ENCODE results near the gene CBLB. TPM values are rescaled to one million over a fixed set of nuclear protein-coding genes. Genes with fewer than 3 reads are reported as not detected.

The CBLB gene
- total RNA-seq, 1 donor from 2014 or later: 146 TPM

DNA sequence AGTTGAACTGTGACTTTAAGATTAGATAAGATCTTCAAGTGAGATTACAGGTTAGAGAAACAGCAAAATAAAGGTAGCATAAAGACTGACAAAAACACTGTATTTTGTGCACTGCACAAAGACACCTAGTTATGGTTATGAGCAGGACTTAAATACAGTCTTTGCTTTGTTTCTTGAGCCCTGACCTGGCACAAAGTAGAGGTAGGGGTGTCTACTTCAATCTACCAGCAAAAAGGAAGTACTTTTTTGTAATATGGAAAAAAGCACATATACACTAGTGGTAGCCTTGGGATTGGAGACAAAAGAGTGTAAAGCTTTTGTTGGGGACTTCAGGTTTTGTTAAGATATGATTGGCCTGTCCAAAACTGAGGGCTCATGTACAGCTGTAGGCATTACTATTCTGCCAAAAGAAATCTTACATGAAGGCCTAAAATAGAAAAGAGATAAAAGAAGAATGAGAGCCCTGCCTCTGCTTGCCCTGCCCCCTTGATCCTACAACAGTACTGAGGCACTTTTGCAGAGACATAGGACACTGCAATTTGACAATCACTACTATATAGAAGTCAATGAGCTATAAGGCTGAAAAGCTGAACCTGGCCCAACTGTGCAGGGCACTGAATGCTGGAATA, 194.3 kb downstream of the CBLB start:
- H3K36me3 Mint-ChIP-seq (ENCODE audit: low read depth): peaks cover 73% of the 10 kb centered on the region
- H3K4me1 Mint-ChIP-seq (ENCODE audit: low read depth): peaks cover 20% of the 10 kb centered on the region
- H3K27me3 Mint-ChIP-seq (ENCODE audit: low read depth): no peaks in the 10 kb centered on the region
- intact Hi-C loops (cut with micrococcal nuclease): loop anchor here (5.0 kb wide), 3 partner anchors 338 to 933 kb away; no protein-coding TSS in a partner anchor
- H3K27ac Mint-ChIP-seq: no peak overlapping the region
- no peak overlapping the region for H3K4me3 Mint-ChIP-seq (ENCODE audit: low read depth)
- H3K9me3 Mint-ChIP-seq: peaks cover 8% of the 10 kb centered on the region
- DNase-seq (ENCODE audit: low spot score): no peak

DNA sequence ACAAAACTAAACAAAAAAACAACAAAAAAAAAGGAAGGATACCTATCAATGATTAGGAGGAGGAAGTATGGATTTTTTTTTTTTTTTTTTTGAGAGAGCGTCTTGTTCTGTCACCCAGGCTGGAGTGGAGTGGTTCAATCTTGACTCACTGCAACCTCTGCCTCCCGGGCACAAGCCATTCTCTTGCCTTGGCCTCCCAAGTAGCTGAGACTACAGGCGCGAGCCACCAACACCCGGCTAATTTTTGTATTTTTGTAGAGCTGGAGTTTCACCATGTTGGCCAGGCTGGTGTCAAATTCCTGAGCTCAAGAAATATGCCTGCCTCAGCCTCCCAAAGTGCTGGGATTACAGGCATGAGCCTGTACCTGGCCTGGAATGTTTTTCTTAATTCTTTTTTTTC, 195.8 kb downstream of the CBLB start:
- H3K9me3 Mint-ChIP-seq: peaks cover 8% of the 10 kb centered on the region
- H3K27ac Mint-ChIP-seq: no peak overlapping the region
- DNase-seq (ENCODE audit: low spot score): no peak
- H3K27me3 Mint-ChIP-seq (ENCODE audit: low read depth): no peaks in the 10 kb centered on the region
- H3K4me3 Mint-ChIP-seq (ENCODE audit: low read depth): no peak overlapping the region
- intact Hi-C loops (cut with micrococcal nuclease): no loop called here
- H3K36me3 Mint-ChIP-seq (ENCODE audit: low read depth): peaks cover 75% of the 10 kb centered on the region
- H3K4me1 Mint-ChIP-seq (ENCODE audit: low read depth): peaks cover 16% of the 10 kb centered on the region

DNA sequence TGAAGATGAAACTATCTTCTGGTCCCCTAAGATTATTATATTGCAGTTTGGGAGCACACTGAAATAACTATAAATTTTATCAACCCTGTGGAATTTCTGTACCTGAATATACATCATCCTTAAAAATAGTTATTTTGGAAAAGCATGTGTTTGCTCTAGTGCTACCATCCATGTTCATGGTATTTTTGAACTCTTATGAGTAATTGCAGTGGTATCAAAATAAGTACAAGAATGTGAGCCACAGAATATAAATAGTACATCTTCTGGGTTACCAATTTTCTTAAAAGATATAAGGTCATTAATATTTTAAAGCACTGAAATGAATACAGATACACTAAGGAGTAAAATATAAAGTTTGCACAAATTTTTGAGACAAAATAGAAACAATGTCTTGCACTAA, 206.5 kb downstream of the CBLB start:
- Mint-ChIP-seq H3K27ac (no peak overlapping the region), H3K36me3 (ENCODE audit: low read depth) (peaks cover 70% of the 10 kb centered on the region), H3K4me3 (ENCODE audit: low read depth) (no peak overlapping the region), H3K9me3 (no peaks in the 10 kb centered on the region), H3K27me3 (ENCODE audit: low read depth) (no peaks in the 10 kb centered on the region), H3K4me1 (ENCODE audit: low read depth) (no peaks in the 10 kb centered on the region)
- intact Hi-C loops (cut with micrococcal nuclease): no loop called here
- DNase-seq (ENCODE audit: low spot score): no peak

DNA sequence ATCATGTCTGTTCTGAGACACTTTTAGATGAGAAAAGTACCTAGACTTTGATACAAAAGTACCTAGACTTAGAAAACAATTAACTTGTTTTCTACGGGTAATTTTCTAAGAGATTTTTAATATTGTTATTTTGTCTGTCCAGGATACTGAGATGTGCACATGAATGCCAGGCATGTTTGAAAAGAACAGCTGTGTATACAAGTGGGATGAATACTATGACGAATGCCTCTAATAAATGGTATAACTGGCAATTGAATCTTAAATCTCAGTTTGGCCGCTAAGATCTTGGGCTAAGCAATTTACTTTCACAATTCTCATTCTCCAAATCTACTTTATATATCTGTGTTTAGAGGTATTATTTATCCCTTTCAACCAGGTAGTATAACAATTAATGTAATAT, 207.4 kb downstream of the CBLB start:
- no peak overlapping the region for H3K27ac Mint-ChIP-seq

DNA sequence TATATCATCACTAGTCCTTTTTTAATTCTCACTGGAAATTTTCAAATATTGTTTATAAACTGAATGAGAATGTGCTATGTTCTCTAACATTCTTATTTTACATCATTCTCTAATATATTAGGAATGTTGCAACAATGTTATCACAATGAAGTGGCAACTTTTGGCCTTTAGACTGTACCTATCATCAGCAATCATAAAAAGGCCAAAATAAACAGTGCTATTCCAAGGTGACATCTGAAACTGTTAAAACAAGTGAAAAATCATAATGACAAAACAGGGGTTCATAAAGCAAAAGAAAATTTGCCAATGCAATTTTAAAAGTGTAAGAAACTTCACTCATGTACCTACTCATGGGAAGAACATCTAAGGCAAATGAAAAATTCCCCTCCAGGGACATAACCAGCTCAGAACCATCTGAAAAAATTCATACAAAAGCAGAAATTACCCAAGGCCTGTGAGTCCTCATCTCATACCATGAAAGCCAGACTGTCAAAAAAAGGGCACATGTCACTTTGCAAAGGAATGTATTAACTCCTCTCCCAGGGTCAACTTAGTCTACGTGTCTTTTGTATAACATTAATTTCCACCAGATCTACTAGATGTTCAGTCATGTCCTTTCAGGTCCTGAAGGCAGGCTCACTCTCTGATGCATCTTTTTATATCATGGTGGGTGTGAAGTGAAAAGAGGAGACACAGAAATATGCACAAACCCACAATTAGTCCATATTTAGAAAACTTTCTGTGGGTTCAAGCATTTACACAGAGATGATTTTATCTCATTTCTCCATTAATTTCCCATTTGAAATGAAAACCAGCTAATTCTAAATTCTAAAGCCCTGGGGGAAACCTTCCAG, 211.9 kb downstream of the CBLB start:
- no peak overlapping the region for H3K4me3 Mint-ChIP-seq (ENCODE audit: low read depth)
- intact Hi-C loops (cut with micrococcal nuclease): no loop called here

More for the DNA sequence above, 207.4 kb downstream of the CBLB start:
- intact Hi-C loops (cut with micrococcal nuclease): no loop called here
- peaks cover 70% of the 10 kb centered on the region for H3K36me3 Mint-ChIP-seq (ENCODE audit: low read depth)
- H3K4me1 Mint-ChIP-seq (ENCODE audit: low read depth): no peaks in the 10 kb centered on the region
- DNase-seq (ENCODE audit: low spot score): no peak
- no peaks in the 10 kb centered on the region for H3K9me3 Mint-ChIP-seq
- H3K27me3 Mint-ChIP-seq (ENCODE audit: low read depth): no peaks in the 10 kb centered on the region
- H3K4me3 Mint-ChIP-seq (ENCODE audit: low read depth): no peak overlapping the region

DNA sequence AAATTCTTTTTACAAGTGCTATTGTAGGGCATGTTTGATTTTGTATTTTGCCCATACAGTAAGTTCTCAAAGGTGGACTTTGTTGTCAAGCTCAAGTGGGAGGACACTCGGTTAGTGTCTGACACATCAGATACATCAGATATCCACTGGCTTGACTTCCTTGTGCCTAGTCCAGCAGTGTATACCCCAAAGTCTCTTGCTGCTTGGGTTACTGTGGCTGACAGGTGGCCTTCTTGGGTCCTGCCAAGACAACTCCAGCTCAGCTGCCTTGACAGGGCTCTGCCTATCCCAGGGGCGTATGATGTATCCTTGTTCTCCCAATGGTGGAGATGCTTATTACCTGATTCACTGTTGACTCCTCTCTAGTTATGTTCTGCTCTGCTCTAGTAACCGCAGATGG, 214.9 kb downstream of the CBLB start:
- Mint-ChIP-seq H3K36me3 (ENCODE audit: low read depth) (peaks cover 22% of the 10 kb centered on the region), H3K4me1 (ENCODE audit: low read depth) (no peaks in the 10 kb centered on the region), H3K27me3 (ENCODE audit: low read depth) (peaks cover 4% of the 10 kb centered on the region), H3K27ac (no peak overlapping the region), H3K9me3 (no peaks in the 10 kb centered on the region), H3K4me3 (ENCODE audit: low read depth) (no peak overlapping the region)
- no peak for DNase-seq (ENCODE audit: low spot score)
- intact Hi-C loops (cut with micrococcal nuclease): no loop called here

More for the DNA sequence above, 211.9 kb downstream of the CBLB start:
- Mint-ChIP-seq H3K36me3 (ENCODE audit: low read depth) (peaks cover 48% of the 10 kb centered on the region), H3K27me3 (ENCODE audit: low read depth) (no peaks in the 10 kb centered on the region), H3K9me3 (no peaks in the 10 kb centered on the region), H3K27ac (no peak overlapping the region), H3K4me1 (ENCODE audit: low read depth) (no peaks in the 10 kb centered on the region)
- no peak for DNase-seq (ENCODE audit: low spot score)

DNA sequence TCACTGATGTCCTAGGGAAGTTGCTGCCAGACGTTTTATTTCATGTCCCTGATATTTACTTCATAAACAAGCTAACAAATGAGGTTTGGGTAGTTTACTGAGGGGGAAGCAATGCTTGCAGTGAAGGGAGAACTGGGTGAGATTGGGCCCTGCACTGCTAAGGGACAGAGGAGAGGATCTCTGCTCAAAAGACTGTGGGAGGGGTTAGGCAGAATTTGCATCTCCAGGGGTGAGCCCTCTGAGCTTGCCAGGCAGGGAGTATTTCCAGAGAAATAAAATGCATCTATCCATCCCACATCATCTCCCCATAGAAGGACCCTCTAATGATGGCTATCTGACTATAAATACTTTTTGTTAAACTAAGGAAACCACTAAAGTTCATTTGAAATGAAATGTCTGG, 215.6 kb downstream of the CBLB start:
- H3K27me3 Mint-ChIP-seq (ENCODE audit: low read depth): peaks cover 5% of the 10 kb centered on the region

DNA sequence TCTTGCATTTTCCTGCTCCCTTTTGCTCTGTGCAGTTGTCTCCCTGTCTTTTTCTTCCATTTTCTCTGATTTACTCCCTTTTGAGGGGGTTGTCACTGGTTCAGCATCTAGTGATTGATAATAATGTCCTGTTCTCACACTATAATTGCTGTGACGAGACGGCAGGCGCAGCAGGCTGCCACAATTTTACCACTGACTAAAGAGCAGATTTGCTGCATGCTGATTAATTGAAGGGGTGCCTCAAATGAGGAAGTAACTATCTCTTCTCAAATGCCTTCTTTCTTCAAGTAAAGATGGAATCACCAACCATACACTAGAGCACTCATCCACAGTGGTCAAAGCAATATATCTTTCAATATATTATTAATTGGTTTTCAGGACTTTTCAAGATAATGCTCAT, 219.3 kb downstream of the CBLB start:
- Mint-ChIP-seq H3K4me3 (ENCODE audit: low read depth) (no peak overlapping the region), H3K36me3 (ENCODE audit: low read depth) (no peaks in the 10 kb centered on the region), H3K27me3 (ENCODE audit: low read depth) (peaks cover 7% of the 10 kb centered on the region), H3K27ac (no peak overlapping the region), H3K9me3 (no peaks in the 10 kb centered on the region), H3K4me1 (ENCODE audit: low read depth) (peaks cover 2% of the 10 kb centered on the region)
- no peak for DNase-seq (ENCODE audit: low spot score)
- intact Hi-C loops (cut with micrococcal nuclease): no loop called here

More for the DNA sequence above, 215.6 kb downstream of the CBLB start:
- Mint-ChIP-seq H3K27ac (no peak overlapping the region), H3K4me1 (ENCODE audit: low read depth) (no peaks in the 10 kb centered on the region), H3K9me3 (no peaks in the 10 kb centered on the region), H3K36me3 (ENCODE audit: low read depth) (peaks cover 15% of the 10 kb centered on the region), H3K4me3 (ENCODE audit: low read depth) (no peak overlapping the region)
- intact Hi-C loops (cut with micrococcal nuclease): no loop called here
- DNase-seq (ENCODE audit: low spot score): no peak

DNA sequence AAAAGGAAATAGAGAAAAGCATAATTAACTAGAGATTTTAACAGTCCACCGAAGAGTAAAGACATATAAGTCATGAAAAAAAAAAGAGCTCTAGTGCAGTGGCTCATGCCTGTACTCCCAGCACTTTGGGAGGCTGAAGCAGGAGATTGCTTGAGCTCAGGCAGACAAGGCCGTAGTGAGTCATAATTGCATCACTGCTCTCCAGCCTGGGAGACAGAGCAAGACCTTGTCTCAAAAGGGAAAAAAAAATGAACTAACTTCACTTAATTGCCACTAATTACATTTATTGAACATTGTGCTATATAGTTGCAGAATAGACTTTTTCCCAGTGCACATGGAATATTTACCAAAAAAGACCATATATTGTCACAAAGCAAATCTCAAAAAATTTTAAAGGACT, 221.8 kb downstream of the CBLB start:
- no peak for DNase-seq (ENCODE audit: low spot score)
- peaks cover 7% of the 10 kb centered on the region for H3K27me3 Mint-ChIP-seq (ENCODE audit: low read depth)
- intact Hi-C loops (cut with micrococcal nuclease): no loop called here
- no peaks in the 10 kb centered on the region for H3K9me3 Mint-ChIP-seq
- H3K36me3 Mint-ChIP-seq (ENCODE audit: low read depth): no peaks in the 10 kb centered on the region
- H3K4me1 Mint-ChIP-seq (ENCODE audit: low read depth): peaks cover 2% of the 10 kb centered on the region
- H3K4me3 Mint-ChIP-seq (ENCODE audit: low read depth): no peak overlapping the region
- H3K27ac Mint-ChIP-seq: no peak overlapping the region

DNA sequence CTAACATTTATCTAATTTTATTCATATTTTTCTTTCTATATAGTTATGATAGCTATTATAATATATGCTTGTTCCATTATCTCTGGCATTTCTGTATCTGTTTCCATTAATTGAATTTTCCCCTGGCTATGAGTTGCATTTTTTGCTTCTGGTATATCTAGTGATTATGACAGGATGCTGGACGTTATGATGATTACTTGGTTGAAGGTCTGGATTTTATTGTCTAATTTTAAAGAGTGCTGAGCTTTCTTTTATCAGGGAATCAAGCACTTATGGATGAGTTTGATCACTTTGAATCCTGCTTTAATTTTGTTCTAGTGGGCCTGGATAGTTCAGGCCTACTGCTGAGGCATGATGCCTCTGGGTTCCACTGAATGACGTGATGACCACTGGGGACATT, 229.7 kb downstream of the CBLB start:
- Mint-ChIP-seq H3K27me3 (ENCODE audit: low read depth) (no peaks in the 10 kb centered on the region), H3K4me3 (ENCODE audit: low read depth) (no peak overlapping the region), H3K27ac (no peak overlapping the region), H3K4me1 (ENCODE audit: low read depth) (no peaks in the 10 kb centered on the region), H3K9me3 (no peaks in the 10 kb centered on the region), H3K36me3 (ENCODE audit: low read depth) (no peaks in the 10 kb centered on the region)
- intact Hi-C loops (cut with micrococcal nuclease): no loop called here
- no peak for DNase-seq (ENCODE audit: low spot score)

DNA sequence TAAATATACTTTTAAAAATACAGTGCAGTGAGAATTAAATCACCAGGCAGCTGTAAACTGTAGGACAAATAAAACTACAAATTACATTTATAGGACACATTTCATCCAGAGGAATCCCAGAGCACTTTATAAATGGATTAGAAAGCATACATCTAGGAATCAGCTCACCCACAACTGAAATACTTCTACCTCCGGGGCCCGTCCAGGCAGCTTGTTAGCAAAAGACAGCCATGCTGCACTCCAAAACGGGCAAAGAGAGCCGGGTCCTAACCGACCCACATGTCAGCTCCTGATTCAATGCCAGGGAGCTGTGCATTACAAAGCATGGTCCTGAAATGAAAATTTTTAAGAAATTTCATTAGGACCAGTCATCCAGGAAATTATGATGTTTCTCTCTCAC, 234.1 kb downstream of the CBLB start:
- no peak overlapping the region for H3K27ac Mint-ChIP-seq
- no peaks in the 10 kb centered on the region for H3K4me1 Mint-ChIP-seq (ENCODE audit: low read depth)
- intact Hi-C loops (cut with micrococcal nuclease): no loop called here
- no peaks in the 10 kb centered on the region for H3K27me3 Mint-ChIP-seq (ENCODE audit: low read depth)
- H3K36me3 Mint-ChIP-seq (ENCODE audit: low read depth): no peaks in the 10 kb centered on the region
- no peaks in the 10 kb centered on the region for H3K9me3 Mint-ChIP-seq
- H3K4me3 Mint-ChIP-seq (ENCODE audit: low read depth): no peak overlapping the region
- no peak for DNase-seq (ENCODE audit: low spot score)

DNA sequence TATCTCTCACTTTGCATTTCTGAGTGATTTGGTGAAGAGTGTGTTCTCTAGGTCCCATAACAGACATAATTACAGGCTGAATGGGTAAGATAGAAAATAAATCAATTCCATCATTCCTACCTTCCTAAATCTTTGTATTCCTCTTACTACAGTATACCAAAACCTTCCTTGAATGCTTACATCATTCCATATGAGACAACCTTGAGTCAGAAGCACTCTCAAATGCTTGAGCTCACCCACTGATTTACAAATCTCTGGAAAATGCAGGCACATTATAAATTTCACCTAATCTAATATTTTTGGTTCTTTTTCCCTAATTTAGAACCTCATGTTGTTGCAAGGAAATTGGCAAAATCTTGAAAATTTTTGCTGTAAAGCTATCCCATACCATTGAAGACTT, 239.1 kb downstream of the CBLB start:
- no peak for DNase-seq (ENCODE audit: low spot score)
- no peaks in the 10 kb centered on the region for H3K9me3 Mint-ChIP-seq
- H3K4me1 Mint-ChIP-seq (ENCODE audit: low read depth): no peaks in the 10 kb centered on the region
- intact Hi-C loops (cut with micrococcal nuclease): no loop called here
- no peak overlapping the region for H3K4me3 Mint-ChIP-seq (ENCODE audit: low read depth)
- H3K27me3 Mint-ChIP-seq (ENCODE audit: low read depth): peaks cover 3% of the 10 kb centered on the region
- no peak overlapping the region for H3K27ac Mint-ChIP-seq
- no peaks in the 10 kb centered on the region for H3K36me3 Mint-ChIP-seq (ENCODE audit: low read depth)

DNA sequence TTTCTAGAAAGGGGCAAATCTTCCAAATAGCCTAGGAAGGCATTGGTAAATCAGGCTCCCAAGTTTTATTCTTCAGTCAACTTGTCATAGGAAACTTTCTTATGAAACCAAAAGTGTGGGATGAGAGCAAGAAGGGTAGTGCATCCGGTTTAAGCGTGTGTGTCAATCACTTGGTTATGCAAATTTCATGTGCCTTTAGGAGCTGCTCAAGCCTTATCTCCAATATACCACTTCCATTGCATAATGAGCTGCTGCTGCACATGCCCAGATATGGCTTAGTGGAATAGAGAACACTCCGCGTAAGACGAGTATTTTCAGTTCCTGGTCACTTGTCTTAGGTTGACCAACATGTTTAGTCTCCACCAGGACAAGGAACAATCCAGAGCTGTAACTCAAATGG, 242.1 kb downstream of the CBLB start:
- Mint-ChIP-seq H3K27me3 (ENCODE audit: low read depth) (peaks cover 3% of the 10 kb centered on the region), H3K4me1 (ENCODE audit: low read depth) (no peaks in the 10 kb centered on the region), H3K9me3 (no peaks in the 10 kb centered on the region), H3K4me3 (ENCODE audit: low read depth) (no peak overlapping the region), H3K27ac (no peak overlapping the region), H3K36me3 (ENCODE audit: low read depth) (no peaks in the 10 kb centered on the region)
- no peak for DNase-seq (ENCODE audit: low spot score)
- intact Hi-C loops (cut with micrococcal nuclease): no loop called here

Data from activated T-helper 2 cell treated with anti-CD3 and anti-CD28 coated beads, Interferon-gamma antibody, Interleukin-2, Interleukin-4, amounts not matched to agents 10 μg/mL and 5 μg/mL and 100 μg/mL, durations not matched to agents 14 hours and 24 hours and 36 hours (primary cell).